Astrocyte (in vitro differentiated cells and primary cell): Measurements from ENCODE around the gene KCNMB2.

Experiments used
- CTCF ChIP-seq: IDR thresholded peaks from 2 replicates; pipeline ENCODE4 v1.5.1; 2011; ENCODE audit warnings: low read depth, mild to moderate bottlenecking, inconsistent platforms, low read length, moderate library complexity; ENCODE audit not compliant: insufficient read depth
- EZH2 ChIP-seq: IDR thresholded peaks from 2 replicates; pipeline ENCODE4 v1.6.1; 2012; ENCODE audit warnings: mild to moderate bottlenecking, low read length, inconsistent platforms; ENCODE audit not compliant: insufficient read depth

GRCh38 chr3:178520451-178520850 lies 15.8 kb upstream of the KCNMB2 start:
- TF ChIP-seq CTCF (no peak), EZH2 (no peak)
